Large intestine (tissue), 3 donors: ENCODE results near the gene ARHGEF33. TPM values are rescaled to one million over a fixed set of nuclear protein-coding genes. Genes with fewer than 3 reads are reported as not detected.

ENCODE experiments used
- DNase-seq, 2 donors: peaks; one replicate each; pipeline versions ENCODE4 v3.0.0 to v3.0.0-alpha.2; 2013
- H3K27ac ChIP-seq: one replicate; pipeline ENCODE4 v1.5.1; 2013; ENCODE audit warnings: low read length
- H3K27me3 ChIP-seq: 2 replicates; pipeline ENCODE4 v1.6.1; 2013; ENCODE audit warnings: low read length; ENCODE audit not compliant: control insufficient read depth, insufficient read depth
- H3K36me3 ChIP-seq: 2 replicates; pipeline ENCODE4 v1.6.1; 2013; ENCODE audit warnings: low read length; ENCODE audit not compliant: control insufficient read depth, insufficient read depth
- H3K4me1 ChIP-seq: one replicate; pipeline ENCODE4 v1.6.1; 2013; ENCODE audit warnings: low read length; ENCODE audit not compliant: control insufficient read depth, insufficient read depth
- H3K4me3 ChIP-seq: one replicate; pipeline ENCODE4 v1.5.1; 2013; ENCODE audit warnings: low read length
- H3K9me3 ChIP-seq: one replicate; pipeline ENCODE4 v1.6.1; 2013; ENCODE audit warnings: mild to moderate bottlenecking, low read depth, low read length, moderate library complexity; ENCODE audit not compliant: control insufficient read depth
- WGBS: methylation state at CpG from one replicate; pipeline ENCODE4 v1.1.5; 2013; ENCODE audit warnings: low lambda C conversion rate; ENCODE audit not compliant: insufficient coverage; 5-methylcytosine and 5-hydroxymethylcytosine counted together
- polyA plus RNA-seq: library from polyadenylated mRNA; unstranded; fragments of 120-200 nt; gene quantifications from one replicate; pipeline ENCODE4 v1.2.1, GENCODE V29; 2013

The ARHGEF33 gene
- polyA plus RNA-seq, 1 donor, result 0.87 TPM

GRCh38 chr2:39008665-39009064 is 119.0 kb downstream of the ARHGEF33 start:
- WGBS, result 100% methylated on average over 1 of the region's 1 CpG
- no peak for DNase-seq

GRCh38 chr2:39013871-39014270 is 124.2 kb downstream of the ARHGEF33 start:
- DNase-seq, result no peak
- Histone ChIP-seq H3K27me3 (no peaks in the 10 kb centered on the region), H3K4me3 (no peak overlapping the region), H3K36me3 (peaks cover 29% of the 10 kb centered on the region), H3K4me1 (no peaks in the 10 kb centered on the region), H3K27ac (no peak overlapping the region), H3K9me3 (no peaks in the 10 kb centered on the region)
- 100% methylated on average over 2 of the region's 3 CpGs for WGBS

More at GRCh38 chr2:39008665-39009064, 119.0 kb downstream of the ARHGEF33 start:
- H3K4me1 ChIP-seq, result no peaks in the 10 kb centered on the region
- H3K9me3 ChIP-seq, result no peaks in the 10 kb centered on the region
- no peak overlapping the region for H3K4me3 ChIP-seq
- H3K27ac ChIP-seq, result no peak overlapping the region
- H3K27me3 ChIP-seq, result no peaks in the 10 kb centered on the region
- H3K36me3 ChIP-seq, result peaks cover 56% of the 10 kb centered on the region

GRCh38 chr2:39015424-39015823 is 125.7 kb downstream of the ARHGEF33 start:
- no peak overlapping the region for H3K4me3 ChIP-seq
- DNase-seq, result no peak
- H3K27ac ChIP-seq, result no peak overlapping the region
- no CpG with 5 or more reads among the region's 1 CpG for WGBS
- H3K4me1 ChIP-seq, result no peaks in the 10 kb centered on the region
- no peaks in the 10 kb centered on the region for H3K27me3 ChIP-seq
- peaks cover 20% of the 10 kb centered on the region for H3K36me3 ChIP-seq
- no peaks in the 10 kb centered on the region for H3K9me3 ChIP-seq

- DNase-seq, result no peak
- Histone ChIP-seq H3K9me3 (no peaks in the 10 kb centered on the region), H3K27ac (no peak overlapping the region), H3K27me3 (no peaks in the 10 kb centered on the region), H3K4me1 (no peaks in the 10 kb centered on the region), H3K36me3 (peaks cover 15% of the 10 kb centered on the region), H3K4me3 (no peak overlapping the region)
Measured at GRCh38 chr2:39017334-39017733, 127.7 kb downstream of the ARHGEF33 start.

- H3K36me3 ChIP-seq, result peaks cover 17% of the 10 kb centered on the region
- no peaks in the 10 kb centered on the region for H3K4me1 ChIP-seq
- H3K27me3 ChIP-seq, result no peaks in the 10 kb centered on the region
- 85% methylated on average over 4 of the region's 4 CpGs for WGBS
- no peak overlapping the region for H3K27ac ChIP-seq
- no peak overlapping the region for H3K4me3 ChIP-seq
- DNase-seq, result no peak
- no peaks in the 10 kb centered on the region for H3K9me3 ChIP-seq
Measured at GRCh38 chr2:39018638-39019037, 129.0 kb downstream of the ARHGEF33 start.

GRCh38 chr2:39020383-39020782 is 130.7 kb downstream of the ARHGEF33 start:
- Histone ChIP-seq H3K27ac (no peak overlapping the region), H3K4me1 (no peaks in the 10 kb centered on the region), H3K27me3 (no peaks in the 10 kb centered on the region), H3K36me3 (peaks cover 15% of the 10 kb centered on the region), H3K9me3 (no peaks in the 10 kb centered on the region), H3K4me3 (no peak overlapping the region)
- DNase-seq, result no peak

- DNase-seq, result no peak
- no peak overlapping the region for H3K27ac ChIP-seq
- 20% methylated on average over 1 of the region's 6 CpGs for WGBS
- H3K9me3 ChIP-seq, result no peaks in the 10 kb centered on the region
- peaks cover 15% of the 10 kb centered on the region for H3K36me3 ChIP-seq
- H3K4me3 ChIP-seq, result no peak overlapping the region
- H3K27me3 ChIP-seq, result no peaks in the 10 kb centered on the region
- H3K4me1 ChIP-seq, result no peaks in the 10 kb centered on the region
Measured at GRCh38 chr2:39022642-39023235, 133.1 kb downstream of the ARHGEF33 start.

- no peak for DNase-seq
- Histone ChIP-seq H3K27ac (no peak overlapping the region), H3K4me3 (no peak overlapping the region), H3K27me3 (no peaks in the 10 kb centered on the region), H3K9me3 (no peaks in the 10 kb centered on the region), H3K36me3 (peaks cover 15% of the 10 kb centered on the region), H3K4me1 (no peaks in the 10 kb centered on the region)
- 94% methylated on average over 2 of the region's 3 CpGs for WGBS
Measured at GRCh38 chr2:39023649-39024048, 134.0 kb downstream of the ARHGEF33 start.

- H3K27me3 ChIP-seq, result no peaks in the 10 kb centered on the region
- H3K4me1 ChIP-seq, result no peaks in the 10 kb centered on the region
- H3K36me3 ChIP-seq, result peaks cover 18% of the 10 kb centered on the region
- H3K4me3 ChIP-seq, result no peak overlapping the region
- H3K27ac ChIP-seq, result no peak overlapping the region
- 100% methylated on average over 3 of the region's 4 CpGs for WGBS
- H3K9me3 ChIP-seq, result no peaks in the 10 kb centered on the region
- no peak for DNase-seq
Measured at GRCh38 chr2:39024833-39025232, 135.2 kb downstream of the ARHGEF33 start.
